ENCODE data around the gene TNK2. TPM values are rescaled to one million over a fixed set of nuclear protein-coding genes. Genes with fewer than 3 reads are reported as not detected.
"Not testable (repeated sequence)": the region's sequence is repeated elsewhere in the genome, so short reads cannot be mapped to it uniquely, and the experiment has no call there.

The TNK2 gene
- total RNA-seq, 1 donor from 2014 or later = 111 TPM

DNA sequence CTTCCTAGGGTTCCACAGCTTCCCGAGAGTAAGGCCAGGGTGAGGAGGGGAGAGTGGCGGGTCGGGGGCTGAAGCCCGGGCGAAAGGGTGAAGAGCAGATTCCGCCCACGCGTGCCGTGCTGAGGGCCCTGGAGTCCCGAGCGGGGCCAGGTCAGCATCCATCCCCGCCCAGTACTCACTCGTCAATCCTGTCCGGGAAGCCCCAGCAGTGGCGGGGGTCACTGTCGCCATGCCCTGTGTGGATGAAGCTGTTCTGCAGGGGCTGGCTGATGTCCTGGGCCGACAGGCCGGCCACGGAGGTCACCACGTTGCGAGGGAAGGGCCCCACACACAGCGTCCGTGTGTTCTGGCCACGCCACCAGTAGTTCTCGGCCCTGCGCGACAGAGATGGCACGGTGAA lies 36.3 kb downstream of the TNK2 start:
- intact Hi-C loops (cut with micrococcal nuclease) = no loop called here

DNA sequence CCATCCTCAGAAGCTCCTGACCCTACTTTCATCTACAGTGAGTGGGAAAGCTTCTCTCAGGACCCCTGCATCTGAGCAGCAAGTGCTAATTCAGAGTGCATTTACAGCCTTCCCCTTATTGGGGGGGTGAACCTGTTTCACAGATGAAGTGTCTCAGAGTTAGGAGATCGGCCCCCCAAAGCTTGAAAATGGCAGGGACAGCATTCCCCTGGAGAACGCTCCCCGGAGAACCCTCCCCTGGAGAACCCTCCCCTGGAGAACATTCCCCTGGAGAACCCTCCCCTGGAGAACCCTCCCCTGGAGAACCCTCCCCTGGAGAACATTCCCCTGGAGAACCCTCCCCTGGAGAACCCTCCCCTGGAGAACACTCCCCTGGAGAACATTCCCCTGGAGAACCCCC lies 36.7 kb downstream of the TNK2 start:
- intact Hi-C loops (cut with micrococcal nuclease) = not testable (repeated sequence)

DNA sequence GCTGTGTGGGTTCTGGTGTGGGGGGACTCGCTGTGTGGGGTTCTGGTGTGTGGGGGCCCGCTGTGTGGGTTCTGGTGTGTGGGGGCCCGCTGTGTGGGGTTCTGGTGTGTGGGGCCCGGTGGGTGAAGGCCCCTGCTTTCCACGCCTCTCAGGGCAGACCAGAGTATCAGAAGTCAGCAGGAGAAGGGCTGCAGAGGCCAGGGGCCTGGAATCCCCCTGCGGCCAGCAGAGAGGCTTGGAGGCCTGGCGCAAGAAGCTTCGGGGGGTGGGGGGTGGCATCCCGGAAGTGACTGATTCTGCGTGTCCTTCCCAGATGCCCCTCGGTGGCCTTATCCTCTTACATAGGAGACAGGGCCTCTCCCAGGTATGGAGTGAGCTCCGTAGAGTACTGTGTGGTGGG lies 37.4 kb downstream of the TNK2 start:
- intact Hi-C loops (cut with micrococcal nuclease) = no loop called here

DNA sequence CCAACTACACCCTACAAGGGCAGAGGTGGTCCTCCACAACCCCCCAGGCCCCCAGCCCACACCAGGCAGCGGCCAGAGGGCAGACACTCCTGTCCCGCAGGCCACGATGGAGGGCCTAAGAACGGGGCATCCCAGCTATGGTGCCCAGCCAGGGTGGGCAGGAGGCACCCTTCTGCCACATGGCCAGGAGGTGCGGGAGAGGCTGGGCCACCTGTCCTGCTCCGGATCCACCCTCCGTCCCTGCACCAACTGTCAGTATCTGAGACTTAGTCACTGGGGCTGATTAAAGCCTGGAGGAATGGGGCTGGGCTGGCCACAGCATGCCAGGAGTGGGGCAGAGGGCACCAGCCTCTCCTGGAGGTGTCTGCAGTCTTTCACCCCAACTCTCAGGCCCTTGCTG lies 37.9 kb downstream of the TNK2 start:
- intact Hi-C loops (cut with micrococcal nuclease) = no loop called here

DNA sequence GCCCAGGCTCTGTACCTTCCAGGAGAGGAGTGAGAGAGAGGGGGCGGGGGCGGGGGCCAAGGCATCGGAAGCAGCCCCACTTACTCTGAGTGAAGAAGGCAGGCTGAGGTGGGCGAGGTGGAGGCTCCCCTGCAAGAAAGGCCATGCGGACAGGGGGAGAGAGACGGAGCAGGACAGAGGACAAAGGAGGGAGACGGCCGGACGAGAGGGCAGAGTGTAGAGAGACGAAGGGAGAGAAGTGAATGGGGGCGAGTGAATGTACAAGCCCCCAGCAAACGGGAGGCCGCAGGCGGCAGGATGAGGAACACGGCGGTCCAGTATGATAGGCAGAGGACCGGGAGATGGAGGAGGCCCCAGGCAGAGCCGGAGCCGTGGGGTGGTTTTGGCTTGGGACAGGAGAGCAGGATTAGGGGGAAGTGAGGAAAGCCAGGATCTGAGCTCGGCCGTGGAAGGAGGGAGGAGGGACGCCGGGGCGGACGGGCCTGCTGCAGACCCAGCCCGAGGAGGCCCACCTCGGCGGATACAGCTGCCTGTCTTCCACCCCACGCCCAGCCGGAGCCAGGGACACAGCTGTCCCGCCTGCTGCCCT lies 38.8 kb downstream of the TNK2 start:
- intact Hi-C loops (cut with micrococcal nuclease) = no loop called here

DNA sequence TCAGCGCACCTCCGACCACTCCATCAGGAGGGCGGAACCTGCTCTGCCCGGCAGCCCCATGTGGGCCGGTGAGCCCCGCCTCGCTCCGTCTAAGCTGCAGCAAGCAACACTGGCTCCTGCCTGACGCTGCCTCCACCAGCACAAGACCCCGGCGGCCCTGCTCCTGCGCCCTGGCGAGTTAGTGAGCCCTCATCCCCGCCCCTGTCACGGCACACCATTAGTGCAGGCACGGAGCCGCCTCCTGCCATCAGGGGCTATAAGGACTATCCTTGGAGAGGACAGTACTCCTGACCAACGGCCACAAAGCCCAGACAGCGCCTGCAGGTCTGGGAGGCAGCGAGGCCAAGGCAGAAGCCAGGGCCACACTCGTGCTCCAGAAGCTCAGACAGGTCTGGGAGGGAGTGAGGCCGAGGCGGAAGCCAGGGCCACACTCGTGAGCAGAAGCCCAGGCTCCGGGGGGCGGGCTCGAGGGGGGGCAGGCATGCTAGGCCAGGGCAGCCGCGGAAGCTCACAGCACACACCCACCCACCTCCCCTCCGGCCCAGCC lies 39.4 kb downstream of the TNK2 start:
- intact Hi-C loops (cut with micrococcal nuclease) = no loop called here

DNA sequence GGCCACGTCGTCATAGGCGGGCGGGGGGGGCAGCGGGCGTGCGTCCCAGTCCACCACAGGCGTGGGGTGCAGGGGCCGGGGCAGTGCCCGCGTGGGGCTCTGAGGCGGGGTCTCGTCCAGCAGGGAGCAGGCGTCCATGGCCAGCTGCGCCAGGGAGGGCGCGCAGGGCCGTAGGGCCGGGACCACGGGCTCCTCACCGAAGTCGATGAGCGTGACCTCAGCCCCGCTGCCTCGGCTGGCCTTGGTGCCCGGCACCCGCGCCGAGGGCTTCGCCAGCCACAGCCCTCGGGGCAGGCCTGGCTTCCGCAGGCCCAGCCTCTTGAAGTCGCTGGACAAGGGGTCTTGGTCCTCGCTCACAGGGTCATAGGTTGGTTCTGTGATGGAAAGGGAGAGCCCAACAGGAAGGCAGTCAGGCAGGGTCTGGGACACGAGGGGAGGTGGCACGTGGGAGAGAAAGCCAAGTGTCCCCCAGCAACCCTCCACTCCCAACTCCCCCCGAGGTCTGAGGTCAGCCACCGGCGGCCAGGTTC lies 40.0 kb downstream of the TNK2 start:
- intact Hi-C loops (cut with micrococcal nuclease) = no loop called here

DNA sequence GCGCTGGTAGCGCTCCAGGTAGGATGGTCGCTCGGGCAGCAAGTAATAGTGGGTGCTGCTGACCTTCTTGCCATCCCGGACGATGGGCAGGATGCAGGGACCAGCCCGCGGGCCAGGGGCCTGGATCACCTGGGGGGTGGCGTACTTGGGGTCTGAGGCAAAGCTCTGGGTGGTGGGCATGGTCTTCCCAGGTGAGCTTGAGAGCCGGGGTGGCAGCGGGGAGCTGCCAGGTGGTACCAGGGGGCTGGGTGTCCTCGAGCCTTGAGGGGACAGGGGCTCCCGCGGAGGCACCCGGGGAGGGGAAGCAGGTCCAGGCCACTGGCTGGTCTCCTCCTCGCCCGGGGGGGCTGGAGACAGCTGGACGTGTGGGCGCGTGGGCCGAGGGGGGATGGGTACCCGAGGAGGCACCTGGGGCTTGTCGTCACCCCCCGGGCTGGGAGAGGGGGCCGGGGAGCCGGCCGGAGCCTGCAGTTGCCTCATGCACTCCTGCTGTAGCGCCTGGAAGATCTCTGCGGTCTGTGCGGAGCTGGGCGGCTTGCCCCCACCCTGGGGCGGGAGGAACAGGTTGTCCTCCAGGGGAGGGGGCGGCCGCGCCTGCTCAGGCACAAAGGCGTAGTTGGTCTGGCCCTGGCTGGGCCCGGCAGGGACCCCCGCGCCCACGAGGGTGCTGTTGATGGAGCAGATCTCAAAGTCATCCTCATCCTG lies 40.6 kb downstream of the TNK2 start:
- intact Hi-C loops (cut with micrococcal nuclease) = no loop called here

DNA sequence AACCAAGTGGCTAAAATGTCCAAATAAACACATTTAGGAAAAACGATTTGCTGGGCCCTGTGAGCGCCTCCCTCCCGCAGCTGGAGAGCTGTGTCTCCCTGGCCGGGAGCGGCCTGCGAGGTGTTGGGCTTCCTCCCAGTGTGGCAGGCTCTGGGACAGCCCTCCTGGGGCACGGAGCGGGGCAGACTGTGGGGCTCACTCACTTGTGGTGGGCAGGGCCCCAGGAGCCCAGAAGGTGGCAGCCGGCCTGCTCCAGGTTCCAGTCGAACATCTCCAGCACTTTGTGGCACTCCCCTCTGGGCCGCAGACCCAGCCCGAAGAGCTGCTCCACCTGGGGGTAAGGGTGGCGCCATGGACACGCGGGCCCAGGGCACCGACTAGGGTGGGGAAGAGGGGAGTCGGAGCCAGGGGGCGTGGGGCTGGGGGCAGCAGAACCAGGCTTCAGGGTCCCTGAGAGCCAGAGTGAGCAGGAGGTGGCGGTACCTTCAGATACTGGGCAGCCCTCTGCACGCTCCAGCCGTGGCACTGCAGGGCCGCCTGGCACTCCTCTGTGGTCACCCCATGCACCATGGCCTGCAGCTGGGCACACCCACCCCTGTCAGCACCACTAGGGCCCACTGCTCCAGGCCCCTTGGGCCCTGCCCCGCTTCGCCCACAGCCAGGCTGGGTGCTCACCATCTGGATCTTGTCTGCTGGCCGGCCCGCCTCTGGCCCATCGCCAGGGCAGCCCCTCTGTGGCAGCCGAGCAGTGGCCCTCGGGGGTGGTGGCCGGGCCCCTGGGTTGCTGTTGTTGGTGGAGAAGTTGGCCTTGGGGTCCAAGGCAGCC lies 41.5 kb downstream of the TNK2 start:
- intact Hi-C loops (cut with micrococcal nuclease) = no loop called here

DNA sequence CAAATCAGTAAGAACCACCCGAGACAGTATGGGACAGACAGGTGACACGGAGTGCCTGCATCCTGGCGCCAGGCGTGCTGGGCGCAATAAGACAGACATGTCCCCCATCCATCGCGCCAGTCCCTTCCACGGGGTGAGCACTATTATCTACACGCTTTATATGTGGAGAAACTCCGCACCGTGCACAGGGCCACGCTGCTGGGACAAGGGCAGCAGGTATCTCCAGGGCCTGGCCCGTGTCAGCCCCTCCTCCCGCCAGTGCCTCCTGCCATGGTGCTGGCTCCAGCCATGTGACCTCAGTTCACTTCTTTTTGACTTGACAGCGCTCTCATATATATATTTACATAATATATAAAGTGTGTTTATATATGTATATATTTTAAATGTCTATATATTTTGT lies 42.6 kb downstream of the TNK2 start:
- intact Hi-C loops (cut with micrococcal nuclease) = no loop called here

DNA sequence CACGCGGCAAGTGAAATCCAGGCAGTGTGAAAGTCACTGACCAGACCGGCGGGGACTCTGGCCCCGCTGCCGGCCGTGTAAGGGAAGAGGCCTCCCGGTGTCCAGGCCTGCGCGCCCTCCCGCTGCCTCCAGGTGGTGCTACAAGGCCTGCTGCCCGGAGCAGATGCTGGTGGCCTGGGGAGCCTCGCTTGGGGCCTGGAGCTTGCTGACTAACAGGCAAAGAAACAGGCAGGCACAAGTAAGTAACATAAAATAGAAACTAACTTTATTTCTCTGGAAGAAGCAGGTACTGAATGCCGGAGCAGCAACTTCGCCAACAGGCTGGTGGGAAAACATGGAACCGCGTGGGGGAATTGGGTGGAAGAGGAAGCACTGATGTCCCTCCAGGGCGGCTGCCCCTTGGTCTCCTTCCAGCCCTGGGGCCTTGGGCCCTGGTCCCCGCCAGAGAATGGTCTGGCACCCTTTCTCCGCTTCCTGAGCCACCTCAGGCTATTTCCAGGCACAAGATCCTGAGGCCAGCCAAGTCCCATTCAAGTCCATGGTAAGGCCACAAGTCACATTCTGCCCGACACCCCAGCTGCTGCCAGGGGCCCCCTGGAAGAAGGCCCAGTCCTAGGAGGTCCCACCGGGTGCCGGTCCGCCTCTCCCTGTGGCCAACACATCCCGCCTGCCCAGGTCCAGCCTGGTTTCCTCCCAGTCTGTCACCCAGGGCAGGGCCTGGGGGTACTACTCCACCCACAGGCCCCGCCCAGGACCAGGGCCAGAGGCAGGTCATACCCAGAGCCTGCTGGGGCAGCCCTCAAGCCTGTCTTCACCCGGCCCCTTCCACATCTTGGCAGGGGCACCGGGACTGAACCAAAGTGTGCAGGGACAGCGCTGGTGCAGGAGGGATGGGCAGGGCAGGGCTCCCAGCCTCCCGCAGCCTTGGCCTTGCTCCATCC lies 45.0 kb downstream of the TNK2 start:
- intact Hi-C loops (cut with micrococcal nuclease) = loop anchor here (1.0 kb wide), 2 partner anchors 32 to 52 kb away; no protein-coding TSS in a partner anchor

DNA sequence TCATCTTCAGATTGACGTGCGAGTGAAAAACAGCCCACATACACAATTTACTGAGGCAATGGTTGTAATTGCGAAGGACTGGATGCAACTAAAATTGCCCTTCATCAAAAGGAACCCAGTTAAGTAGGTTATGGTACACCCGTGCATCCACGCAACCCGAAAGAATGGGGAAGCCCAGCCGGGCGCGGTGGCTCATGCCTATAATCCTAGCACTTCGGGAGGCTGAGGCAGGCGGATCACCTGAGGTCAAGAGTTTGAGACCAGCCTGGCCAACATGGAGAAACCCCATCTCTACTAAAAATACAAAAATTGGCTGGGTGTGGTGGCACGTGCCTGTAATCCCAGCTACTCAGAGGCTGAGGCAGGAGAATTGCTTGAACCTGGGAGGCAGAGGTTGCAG lies 46.0 kb downstream of the TNK2 start:
- intact Hi-C loops (cut with micrococcal nuclease) = not testable (repeated sequence)

DNA sequence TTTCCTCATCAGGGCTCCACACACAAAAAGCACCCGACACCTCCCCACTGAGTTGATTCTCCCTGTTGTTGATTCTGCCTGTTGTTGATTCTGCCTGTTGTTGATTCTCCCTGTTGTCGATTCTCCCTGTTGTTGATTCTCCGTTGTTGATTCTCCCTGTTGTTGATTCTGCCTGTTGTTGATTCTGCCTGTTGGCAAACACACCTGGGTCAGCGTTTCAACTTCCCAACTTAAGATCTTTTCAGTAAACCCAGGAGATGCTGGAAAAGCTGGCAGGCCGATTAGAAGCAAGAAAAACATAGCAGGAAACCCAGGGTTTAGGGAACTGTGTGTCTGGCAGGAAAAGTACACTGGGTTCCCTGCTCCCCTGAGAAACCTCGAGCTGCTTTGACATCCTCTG lies 47.9 kb downstream of the TNK2 start:
- intact Hi-C loops (cut with micrococcal nuclease) = no loop called here

DNA sequence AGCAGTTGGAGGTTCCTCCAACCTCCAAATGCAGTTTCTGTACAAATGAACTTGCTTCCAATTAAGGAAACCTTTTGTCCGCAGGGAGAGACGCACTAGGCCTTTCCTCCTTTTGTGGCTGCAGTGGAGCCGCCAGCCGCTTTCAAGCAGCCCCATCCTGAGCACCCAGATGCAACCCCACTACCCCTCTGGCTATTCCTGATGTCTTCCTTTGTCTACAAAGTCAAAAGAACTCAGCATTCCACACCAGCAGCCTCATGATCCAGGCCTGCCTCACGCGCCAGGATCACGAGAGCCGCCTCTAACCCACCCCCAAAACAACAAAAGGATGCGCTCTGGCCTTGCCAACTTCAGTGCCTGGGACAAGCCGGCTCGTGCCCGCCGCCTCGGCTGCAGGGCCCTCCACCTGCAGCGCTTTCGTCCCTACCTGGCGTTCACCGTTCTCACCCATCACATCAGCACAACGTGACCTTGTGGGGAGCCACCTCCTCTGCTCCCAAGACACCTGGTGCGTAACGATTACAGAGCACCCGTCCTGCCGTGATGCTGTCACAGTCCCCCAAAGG lies 48.4 kb downstream of the TNK2 start:
- intact Hi-C loops (cut with micrococcal nuclease) = loop anchor here (1.0 to 10.0 kb wide), 5 partner anchors 34 to 215 kb away; no protein-coding TSS in a partner anchor

DNA sequence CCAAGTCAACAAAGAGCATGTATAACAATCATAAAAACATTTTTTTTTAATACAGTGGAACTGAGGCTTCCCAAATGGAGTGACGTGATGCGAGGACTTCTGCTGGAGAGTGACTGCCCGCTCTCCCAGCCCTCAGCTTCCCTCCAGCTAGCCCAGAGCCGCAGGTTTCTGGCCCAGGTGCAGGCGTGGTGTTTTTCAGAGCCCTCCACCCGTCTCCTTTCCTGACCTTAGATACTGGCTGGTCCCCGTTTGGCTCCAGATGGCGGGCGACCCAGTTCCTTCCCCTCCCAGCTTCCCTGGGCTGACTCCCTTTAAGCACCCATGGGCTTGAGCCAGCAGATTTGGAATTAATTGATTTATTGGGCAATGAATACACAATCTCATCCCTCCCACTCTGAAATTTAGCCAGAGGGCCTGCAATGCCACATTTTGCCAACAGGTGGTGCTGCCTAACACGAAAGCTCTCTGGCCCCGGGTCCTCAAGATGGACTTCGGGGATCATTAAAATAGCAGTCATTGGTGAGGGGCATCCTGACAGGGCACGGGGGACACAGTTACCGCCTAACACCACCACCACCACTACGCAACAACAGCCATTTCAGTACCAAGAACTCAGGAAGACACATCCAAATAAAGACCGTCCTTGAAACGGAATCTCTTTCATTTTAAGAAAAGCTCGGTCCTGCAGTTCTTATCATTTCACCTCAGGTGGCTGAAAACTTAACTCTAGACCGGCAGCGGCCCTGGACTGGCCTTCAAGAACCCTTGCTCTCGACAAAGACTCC lies 49.1 kb downstream of the TNK2 start:
- intact Hi-C loops (cut with micrococcal nuclease) = loop anchor here (1.0 to 10.0 kb wide), 5 partner anchors 35 to 216 kb away; no protein-coding TSS in a partner anchor

DNA sequence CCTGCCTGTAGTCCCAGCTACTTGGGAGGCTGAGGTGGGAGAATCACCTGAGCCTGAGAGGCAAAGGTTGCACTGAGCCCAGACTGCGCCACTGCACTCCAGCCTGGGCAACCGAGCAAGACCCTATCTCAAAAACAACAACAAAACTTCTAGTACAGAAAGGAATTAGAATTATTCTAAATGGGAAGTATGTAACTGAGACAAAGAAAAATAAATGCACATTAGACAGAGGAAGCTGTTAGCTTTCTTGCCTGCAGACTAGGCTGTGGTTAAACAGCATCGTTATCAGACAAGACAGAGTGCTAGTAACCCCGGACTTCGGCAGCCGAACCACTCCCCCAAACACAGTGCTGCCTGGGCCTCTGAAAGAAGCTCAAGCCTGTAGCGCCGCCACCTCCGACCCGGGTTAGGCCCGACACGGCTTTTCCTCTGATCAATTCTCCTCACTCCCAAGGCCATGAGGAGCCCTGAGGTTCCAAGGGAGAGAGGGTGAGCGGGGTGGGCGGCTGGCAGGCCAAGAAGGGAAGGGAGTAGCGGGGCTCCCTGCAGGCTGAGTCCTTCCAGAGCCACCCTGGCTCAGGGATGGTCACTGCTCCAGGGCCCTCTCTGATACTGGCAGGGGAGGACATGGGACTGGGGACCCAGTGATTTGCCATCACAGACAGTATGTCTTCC lies 51.8 kb downstream of the TNK2 start:
- intact Hi-C loops (cut with micrococcal nuclease) = loop anchor here (10.0 kb wide), 1 partner anchor 218 kb away; no protein-coding TSS in a partner anchor

DNA sequence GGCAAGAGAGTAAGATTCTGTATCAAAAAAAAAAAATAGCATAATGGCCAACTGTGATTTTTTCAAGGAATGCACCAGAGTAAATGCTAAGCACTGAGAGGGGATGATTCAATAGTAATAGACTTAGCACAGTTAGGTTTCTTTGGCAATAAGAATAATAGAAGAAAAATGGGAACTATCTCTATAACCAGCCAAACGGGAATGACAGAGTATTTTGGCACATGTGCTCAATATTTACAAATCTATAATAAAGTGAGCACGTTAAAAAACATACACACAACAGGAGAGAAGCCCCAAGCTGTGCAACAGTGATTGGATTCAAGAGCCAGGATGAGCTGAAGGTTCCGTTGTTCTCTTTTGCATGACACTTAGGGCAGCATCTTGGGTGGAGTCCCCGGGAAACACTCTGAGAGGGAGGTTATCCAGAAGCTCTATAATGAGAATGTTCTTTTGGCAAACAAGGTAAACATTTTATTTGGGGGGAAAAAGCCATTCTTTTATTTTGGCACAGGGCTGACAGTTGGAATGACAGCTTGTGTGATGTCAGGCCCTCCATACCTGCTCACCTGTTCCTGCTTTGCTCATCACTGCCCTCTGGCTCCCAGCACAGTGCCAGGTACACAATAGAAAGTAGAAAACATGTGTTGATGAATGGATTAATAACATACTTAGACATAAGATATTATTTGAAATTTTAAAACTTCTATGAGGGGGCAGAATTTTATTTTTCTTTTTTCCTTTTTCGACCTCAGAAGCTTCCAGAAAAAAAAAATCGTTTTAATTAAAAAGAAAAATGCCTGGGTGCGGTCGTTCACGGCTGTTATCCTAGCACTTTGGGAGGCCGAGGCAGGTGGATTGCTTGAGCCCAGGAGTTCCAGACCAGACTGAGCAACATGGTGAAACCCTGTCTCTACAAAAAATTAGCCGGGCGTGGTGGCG lies 52.6 kb downstream of the TNK2 start:
- intact Hi-C loops (cut with micrococcal nuclease) = loop anchor here (10.0 kb wide), 1 partner anchor 219 kb away; no protein-coding TSS in a partner anchor
